ENCODE results near the gene CD300A.

- TF ChIP-seq POLR2A (IDR thresholded peaks at IDR 0.05; ENCODE audit: low read length) (no peak), GATA1 (IDR thresholded peaks at IDR 0.05; ENCODE audit: low read depth, low read length) (no peak)
Observed at GRCh38 chr17:74520016-74520434, 53.6 kb downstream of the CD300A start.

All from erythroblast (primary cell).